Colonic mucosa (tissue), 4 donors: Measurements from ENCODE around the gene SUN1. TPM values are rescaled to one million over a fixed set of nuclear protein-coding genes. Genes with fewer than 3 reads are reported as not detected.
A peak's percentile ranks its signal among the peaks of the same experiment; 100 is the strongest.

Experiments
- DNase-seq: peaks from one replicate; pipeline ENCODE4 v3.0.0-alpha.2; 2020
- H3K27ac ChIP-seq: fragments of 200-600 bp; one replicate; pipeline ENCODE4 v1.8.0; 2021
- H3K27me3 ChIP-seq: fragments of 200-600 bp; one replicate; pipeline ENCODE4 v1.8.0; 2021
- H3K36me3 ChIP-seq: fragments of 200-600 bp; one replicate; pipeline ENCODE4 v1.8.0; 2021
- H3K4me1 ChIP-seq: fragments of 200-600 bp; one replicate; pipeline ENCODE4 v1.8.0; 2021; ENCODE audit warnings: mild to moderate bottlenecking
- H3K4me3 ChIP-seq: fragments of 200-600 bp; one replicate; pipeline ENCODE4 v1.8.0; 2021
- H3K9ac ChIP-seq, 2 donors: one replicate each; pipeline ENCODE4 v1.7.0; 2013; ENCODE audit warnings: control low read depth in 2 of 2, low read depth in 2 of 2, low read length in 2 of 2
- H3K9me3 ChIP-seq: fragments of 200-600 bp; one replicate; pipeline ENCODE4 v1.8.0; 2021
- CTCF ChIP-seq: fragments of 200-600 bp; IDR thresholded peaks from one replicate; pipeline ENCODE4 v1.8.0; 2022; ENCODE audit warnings: antibody characterized with exemption, mild to moderate bottlenecking
- intact Hi-C: fragments of 100-400 bp; cut with DNase I; formaldehyde crosslinking; loops from one replicate; pipeline ENCODE4 v1.14.1; 2022
- total RNA-seq, 2 donors: library from RNA; stranded (reverse); fragmentation: NEBNext Ultra II Directional in 1 of 2; extraction: Animal tissue kit (Norgen Biotek cat#: 25700) in 1 of 2; gene quantifications; one replicate each; pipeline ENCODE4 v1.2.1, GENCODE V29; 2021
- donor health status: healthy.
- donor health status: DM: no; HTN: no; CAD: no.
- donor health status: DM: no; HTN: no; CAD: no.

SUN1 gene
- total RNA-seq, 2 donors from 2014 or later: 122 to 158 TPM

- no peaks in the 10 kb centered on the region for H3K27me3 ChIP-seq
Observed at GRCh38 chr7:822692-823276, 9.5 kb upstream of the SUN1 start.

GRCh38 chr7:823649-824048 lies 8.6 kb upstream of the SUN1 start:
- no peak overlapping the region for H3K4me3 ChIP-seq
- H3K27ac ChIP-seq: peak overlapping the region; percentile 24
- no peaks in the 10 kb centered on the region for H3K9me3 ChIP-seq
- TF ChIP-seq CTCF: no peak
- peaks cover 4% of the 10 kb centered on the region for H3K4me1 ChIP-seq
- no peaks in the 10 kb centered on the region for H3K27me3 ChIP-seq
- H3K9ac ChIP-seq: peak overlapping the region in 1 of 2 donors; percentile 21
- intact Hi-C loops: no loop called here
- H3K36me3 ChIP-seq: no peaks in the 10 kb centered on the region
- DNase-seq: peak; percentile 49

More at GRCh38 chr7:822692-823276, 9.5 kb upstream of the SUN1 start:
- Histone ChIP-seq H3K4me3 (no peak overlapping the region), H3K27ac (no peak overlapping the region), H3K9me3 (no peaks in the 10 kb centered on the region), H3K4me1 (peaks cover 8% of the 10 kb centered on the region), H3K36me3 (no peaks in the 10 kb centered on the region), H3K9ac (no peak overlapping the region)
- no peak for TF ChIP-seq CTCF
- no peak for DNase-seq
- intact Hi-C loops: no loop called here

- Histone ChIP-seq H3K9ac (peak overlapping the region in 1 of 2 donors; percentile 9), H3K4me3 (no peak overlapping the region), H3K4me1 (peaks cover 4% of the 10 kb centered on the region), H3K27ac (peak overlapping the region; percentile 24), H3K9me3 (no peaks in the 10 kb centered on the region), H3K36me3 (no peaks in the 10 kb centered on the region), H3K27me3 (no peaks in the 10 kb centered on the region)
- no peak for TF ChIP-seq CTCF
- no peak for DNase-seq
- intact Hi-C loops: no loop called here
Observed at GRCh38 chr7:824081-824480, 8.2 kb upstream of the SUN1 start.

GRCh38 chr7:824664-825063 lies 7.6 kb upstream of the SUN1 start:
- Histone ChIP-seq H3K4me1 (peaks cover 4% of the 10 kb centered on the region), H3K27ac (no peak overlapping the region), H3K4me3 (no peak overlapping the region), H3K9ac (no peak overlapping the region), H3K27me3 (no peaks in the 10 kb centered on the region), H3K9me3 (no peaks in the 10 kb centered on the region), H3K36me3 (no peaks in the 10 kb centered on the region)
- DNase-seq: no peak
- intact Hi-C loops: no loop called here
- TF ChIP-seq CTCF: no peak

- peaks cover 8% of the 10 kb centered on the region for H3K4me1 ChIP-seq
- no peak overlapping the region for H3K27ac ChIP-seq
- intact Hi-C loops: no loop called here
Observed at GRCh38 chr7:825386-825785, 6.9 kb upstream of the SUN1 start.

More at GRCh38 chr7:825386-825785, 6.9 kb upstream of the SUN1 start:
- no peak for TF ChIP-seq CTCF
- Histone ChIP-seq H3K36me3 (no peaks in the 10 kb centered on the region), H3K9ac (no peak overlapping the region), H3K9me3 (no peaks in the 10 kb centered on the region), H3K27me3 (no peaks in the 10 kb centered on the region), H3K4me3 (no peak overlapping the region)
- no peak for DNase-seq
